Endothelial cell of umbilical vein (primary cell): Measurements from ENCODE around the gene RASL12. TPM values are rescaled to one million over a fixed set of nuclear protein-coding genes. Genes with fewer than 3 reads are reported as not detected.

Experiments used
- BruUV-seq: library from RNA; stranded (reverse); fragments of 400-500 nt; replicated peaks from 2 replicates; lab custom pipeline; 2021; lab: Mats Ljungman, UMichigan
- CTCF ChIA-PET: fragments of 300-600, 350-600 bp; sonication (Branson Sonifier 250); formaldehyde crosslinking; loops from one replicate; lab custom pipeline; 2021; ENCODE audit warnings: antibody characterized with exemption, inconsistent platforms; lab: Charles Lee
- POLR2A ChIA-PET: fragments of 300-600, 350-600 bp; sonication (Branson Sonifier 250); formaldehyde crosslinking; loops from one replicate; lab custom pipeline; 2021; ENCODE audit warnings: antibody characterized with exemption, inconsistent platforms; lab: Charles Lee
- DNase-seq: peaks from one replicate; pipeline ENCODE4 v3.0.0-alpha.2; 2011; ENCODE audit warnings: low read depth, low spot score
- FAIRE-seq: peaks from 2 replicates; lab custom pipeline; 2011; peaks lifted over from hg19 to GRCh38; lab: Jason Lieb, UNC
- H2AFZ ChIP-seq: 2 replicates; pipeline ENCODE4 v1.6.0; 2012; ENCODE audit warnings: low read depth, low read length, control low read depth, inconsistent platforms
- H3K27ac ChIP-seq: 2 replicates; pipeline ENCODE4 v1.5.1; 2011; ENCODE audit warnings: low read depth, mild to moderate bottlenecking, control low read depth, low read length, moderate library complexity; ENCODE audit not compliant: insufficient read depth
- H3K27me3 ChIP-seq, 2 experiments: 2 replicates each; pipeline versions ENCODE4 v1.6.0 to v1.6.1; 2011; ENCODE audit warnings: low read length in 2 of 2, mixed read lengths in 1 of 2; ENCODE audit not compliant: control insufficient read depth in 2 of 2, insufficient read depth in 2 of 2
- H3K36me3 ChIP-seq, 2 experiments: 2 replicates in 1 of 2; 3 replicates in 1 of 2; pipeline ENCODE4 v1.5.1; 2011; ENCODE audit warnings: low read length in 2 of 2, mild to moderate bottlenecking in 1 of 2, moderate library complexity in 1 of 2; ENCODE audit not compliant: control insufficient read depth in 2 of 2, insufficient read depth in 2 of 2; ENCODE audit errors: extremely low read depth in 1 of 2
- H3K4me1 ChIP-seq: 3 replicates; pipeline ENCODE4 v1.5.1; 2011; ENCODE audit warnings: mild to moderate bottlenecking, low read length; ENCODE audit not compliant: control insufficient read depth, insufficient read depth; ENCODE audit errors: extremely low read depth
- H3K4me2 ChIP-seq: 2 replicates; pipeline ENCODE4 v1.6.1; 2011; ENCODE audit warnings: low read length, control low read depth, mixed read lengths; ENCODE audit not compliant: insufficient read depth
- H3K4me3 ChIP-seq, 3 experiments: fragments of 200-600 bp in 1 of 3; sonication (generic), shearing (Covaris generic) in 1 of 3; replicated peaks in 1 of 3; 2 replicates each; pipeline ENCODE4 v1.5.1; 2011 to 2016; ENCODE audit warnings: control low read depth in 3 of 3, low read length in 3 of 3, mild to moderate bottlenecking in 2 of 3, inconsistent platforms in 1 of 3, low read depth in 1 of 3, moderate library complexity in 1 of 3; ENCODE audit not compliant: insufficient read depth in 1 of 3
- H3K79me2 ChIP-seq: 2 replicates; pipeline ENCODE4 v1.6.0; 2012; ENCODE audit warnings: low read length, inconsistent platforms; ENCODE audit not compliant: control insufficient read depth, insufficient read depth
- H3K9ac ChIP-seq: replicated peaks from 2 replicates; pipeline ENCODE3; 2011; ENCODE audit warnings: low read length, control low read depth; ENCODE audit not compliant: insufficient read depth; ENCODE audit errors: extremely low read depth
- H3K9me1 ChIP-seq: replicated peaks from 3 replicates; pipeline ENCODE4 v1.6.0; 2011; ENCODE audit warnings: mild to moderate bottlenecking, low read length; ENCODE audit not compliant: control insufficient read depth, insufficient read depth; ENCODE audit errors: extremely low read depth
- H3K9me3 ChIP-seq: replicated peaks from 2 replicates; pipeline ENCODE4 v1.5.1; 2012; ENCODE audit warnings: low read length, inconsistent platforms; ENCODE audit not compliant: control insufficient read depth, insufficient read depth
- H4K20me1 ChIP-seq: replicated peaks from 2 replicates; pipeline ENCODE3; 2011; ENCODE audit warnings: mild to moderate bottlenecking, low read length; ENCODE audit not compliant: control insufficient read depth, insufficient read depth; ENCODE audit errors: extremely low read depth
- CTCF ChIP-seq, 2 donors: IDR thresholded peaks; 1 replicate in 1 of 2; 2 replicates in 1 of 2; pipeline ENCODE4 v1.5.1; 2011; ENCODE audit warnings: low read length in 2 of 2, mild to moderate bottlenecking in 2 of 2, moderate library complexity in 2 of 2, control low read depth in 1 of 2, inconsistent platforms in 1 of 2, low read depth in 1 of 2; ENCODE audit not compliant: insufficient read depth in 1 of 2; ENCODE audit errors: extremely low read depth in 1 of 2
- EZH2 ChIP-seq: IDR thresholded peaks from 2 replicates; pipeline ENCODE4 v1.6.1; 2012; ENCODE audit warnings: borderline replicate concordance, low read depth, mild to moderate bottlenecking, moderate library complexity, low read length, inconsistent platforms; ENCODE audit not compliant: severe bottlenecking
- FOS ChIP-seq: IDR thresholded peaks from 2 replicates; pipeline ENCODE4 v1.6.1; 2011; ENCODE audit warnings: mild to moderate bottlenecking, low read length, moderate library complexity, borderline replicate concordance; ENCODE audit not compliant: insufficient read depth
- GATA2 ChIP-seq: IDR thresholded peaks from 2 replicates; pipeline ENCODE4 v1.7.0; 2011; ENCODE audit warnings: low read depth, mild to moderate bottlenecking, moderate library complexity, mixed read lengths, low read length; ENCODE audit not compliant: insufficient read length, insufficient read depth
- JUN ChIP-seq: IDR thresholded peaks from 2 replicates; pipeline ENCODE4 v1.6.1; 2011; ENCODE audit warnings: borderline replicate concordance, low read depth; ENCODE audit not compliant: insufficient read length, insufficient read depth
- MYC ChIP-seq: IDR thresholded peaks from one replicate; pipeline ENCODE4 v1.6.1; 2011; ENCODE audit warnings: mild to moderate bottlenecking, low read depth, low read length
- POLR2A ChIP-seq: IDR thresholded peaks from 2 replicates; pipeline ENCODE4 v1.6.1; 2012; ENCODE audit warnings: low read depth, mild to moderate bottlenecking, control low read depth, low read length
- POLR2AphosphoS5 ChIP-seq: IDR thresholded peaks from 2 replicates; pipeline ENCODE4 v1.6.1; 2012; ENCODE audit warnings: low read depth, mild to moderate bottlenecking, control low read depth, low read length, moderate library complexity; ENCODE audit not compliant: insufficient read depth
- dilution Hi-C: fragments of 300-500 bp; cut with MboI; formaldehyde crosslinking; loops from one replicate; pipeline ENCODE4 v1.15.0; 2019; ENCODE audit warnings: low sequenced_read_pairs; ENCODE audit not compliant: extremely low pct_ligation_motif_present
- intact Hi-C: fragments of 100-400 bp; cut with micrococcal nuclease; formaldehyde crosslinking; loops from one replicate; pipeline ENCODE4 v1.10.0; 2022
- polyA plus RNA-seq, 4 experiments: library from polyadenylated mRNA; depleted of rRNA in 3 of 4; stranded (reverse) in 3 of 4; unstranded in 1 of 4; fragments of >200 nt; gene quantifications; 2 replicates each; pipeline versions ENCODE4 v1.2.1 to v1.2.3, GENCODE V29; 2011 to 2012; ENCODE audit warnings: missing spikeins in 1 of 4
- total RNA-seq: library from RNA; stranded (reverse); gene quantifications from 2 replicates; pipeline ENCODE4 v1.2.3, GENCODE V29; 2021
- TF ChIP-seq, protein P1 (sequence below): IDR thresholded peaks from 2 replicates; pipeline ENCODE4 v1.6.1; 2011; ENCODE audit not compliant: insufficient read depth, insufficient read length

RASL12 gene
- total and polyA plus RNA-seq, 2 donors (not counting 3 experiments of a cell fraction or from before 2014, with no cell fraction given): not detected

DNA sequence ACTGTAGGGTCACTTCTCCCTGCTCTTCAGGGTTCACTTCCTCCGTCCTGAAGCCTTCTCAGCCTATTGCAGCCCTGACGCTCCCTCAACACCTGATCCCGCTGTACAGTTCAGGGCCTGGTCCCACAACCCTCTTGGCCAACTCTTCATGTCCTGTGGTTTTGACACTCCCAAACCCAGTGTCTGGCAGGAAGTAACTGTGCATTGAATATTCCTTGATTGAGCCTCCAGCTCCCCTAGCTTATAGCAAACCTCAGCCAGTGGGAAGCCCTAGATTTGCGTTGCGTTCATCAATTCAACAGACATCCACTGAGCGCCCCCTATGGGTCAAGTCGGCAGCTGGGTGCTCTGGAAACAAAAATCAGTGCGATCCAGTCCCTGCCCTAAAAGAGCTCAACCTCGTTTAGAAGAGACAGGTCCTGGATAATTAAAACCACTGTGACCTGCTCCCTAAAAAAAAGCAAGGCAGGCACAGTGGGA lies 33.7 kb upstream of the RASL12 start:
- no TSS peak for BruUV-seq
- Histone ChIP-seq H3K9me3 (no peaks in the 10 kb centered on the region), H3K9ac (no peak overlapping the region), H4K20me1 (no peaks in the 10 kb centered on the region), H3K4me2 (no peak overlapping the region), H3K4me3 (peak overlapping the region in 1 of 3 experiments; percentile 13), H3K27me3 (no peaks in the 10 kb centered on the region), H3K9me1 (no peaks in the 10 kb centered on the region), H3K79me2 (no peaks in the 10 kb centered on the region), H3K27ac (no peak overlapping the region), H3K36me3 (peaks cover 0 to 9% of the 10 kb centered on the region in 2 experiments), H3K4me1 (peaks cover 2% of the 10 kb centered on the region), H2AFZ (no peak overlapping the region)
- TF ChIP-seq CTCF (IDR thresholded peaks at IDR 0.05; ENCODE audit: extremely low read depth in 1 of 2, insufficient read depth in 1 of 2, low read depth in 1 of 2, low read length in 2 of 2) (peak; percentile 82 to 87), GATA2 (no peak)
- dilution Hi-C loops: no loop called here
- FAIRE-seq (peak; percentile 66), DNase-seq (peak; percentile 53)
- CTCF ChIA-PET: interaction anchor here (0.7 to 5.4 kb wide), 23 partner anchors 9 to 373 kb away, joined by 3 to 64 read pairs (median 5); partner anchors contain the start of genes KBTBD13, RASL12 and UBAP1L
- POLR2A ChIA-PET: no interaction called here
- intact Hi-C loops: loop anchor here (1.0 kb wide), 1 partner anchor 47 kb away; no protein-coding TSS in a partner anchor

GRCh38 chr15:65100442-65100841 lies 32.7 kb upstream of the RASL12 start:
- Histone ChIP-seq H4K20me1 (no peaks in the 10 kb centered on the region), H3K27ac (no peak overlapping the region), H3K4me3 (no peak overlapping the region), H3K79me2 (no peaks in the 10 kb centered on the region), H3K9me1 (no peaks in the 10 kb centered on the region), H3K4me2 (no peak overlapping the region), H3K9ac (no peak overlapping the region), H3K4me1 (no peaks in the 10 kb centered on the region), H3K9me3 (no peaks in the 10 kb centered on the region), H3K27me3 (no peaks in the 10 kb centered on the region), H3K36me3 (peaks cover 0 to 9% of the 10 kb centered on the region in 2 experiments), H2AFZ (no peak overlapping the region)
- TF ChIP-seq JUN: no peak
- TF ChIP-seq POLR2A: no peak
- TF ChIP-seq, protein P1, sequence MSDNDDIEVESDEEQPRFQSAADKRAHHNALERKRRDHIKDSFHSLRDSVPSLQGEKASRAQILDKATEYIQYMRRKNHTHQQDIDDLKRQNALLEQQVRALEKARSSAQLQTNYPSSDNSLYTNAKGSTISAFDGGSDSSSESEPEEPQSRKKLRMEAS: no peak
- no peak for TF ChIP-seq CTCF (IDR thresholded peaks at IDR 0.05; ENCODE audit: extremely low read depth in 1 of 2, insufficient read depth in 1 of 2, low read depth in 1 of 2, low read length in 2 of 2)
- no peak for TF ChIP-seq EZH2
- TF ChIP-seq GATA2: no peak
- no peak for TF ChIP-seq MYC
- TF ChIP-seq POLR2AphosphoS5: no peak
- TF ChIP-seq FOS: no peak
- no peak for DNase-seq
- CTCF ChIA-PET: interaction anchor here (2.1 to 5.4 kb wide), 4 partner anchors 15 to 58 kb away, joined by 14 to 64 read pairs (median 37); partner anchors contain the start of gene KBTBD13
- POLR2A ChIA-PET: no interaction called here
- FAIRE-seq: no peak
- intact Hi-C loops (no loop called here), dilution Hi-C loops (no loop called here)
- BruUV-seq: no TSS peak
